ENCODE measurements around the gene TTC28. TPM values are rescaled to one million over a fixed set of nuclear protein-coding genes. Genes with fewer than 3 reads are reported as not detected.
"Not testable (repeated sequence)": the region's sequence is repeated elsewhere in the genome, so short reads cannot be mapped to it uniquely, and the experiment has no call there.

TTC28 gene
- total RNA-seq, 1 donor, result 55.8 TPM

DNA sequence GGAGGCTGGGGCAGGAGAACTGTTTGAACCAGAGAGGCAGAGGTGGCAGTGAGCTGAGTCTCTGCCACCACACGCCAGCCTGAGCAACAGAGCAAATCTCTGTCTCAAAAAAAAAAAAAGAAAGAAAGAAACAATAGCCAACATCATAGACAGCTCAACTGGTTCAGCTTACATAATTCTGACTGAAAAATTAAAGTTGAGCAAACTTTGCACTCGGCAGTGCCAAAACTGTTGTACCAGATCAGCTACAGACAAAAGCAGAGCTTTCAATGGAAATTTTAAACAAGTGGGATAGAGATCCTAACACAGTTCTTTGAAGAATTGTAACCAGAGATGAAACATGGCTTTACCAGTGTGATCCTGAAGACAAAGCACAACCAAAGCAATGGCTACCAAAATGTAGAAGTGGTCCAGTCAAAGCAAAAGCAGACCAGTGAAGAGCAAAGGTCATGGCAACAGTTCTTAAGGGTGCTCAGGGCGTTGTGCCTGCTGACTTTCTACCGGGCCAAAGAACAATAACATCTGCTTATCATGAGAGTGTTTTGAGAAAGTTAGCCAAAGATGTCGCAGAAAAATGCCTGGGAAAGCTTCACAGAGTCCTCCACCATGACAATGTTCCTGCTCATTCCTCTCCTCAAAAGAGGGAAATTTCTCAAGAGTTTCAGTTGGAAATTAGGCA lies 59.3 kb downstream of the TTC28 start:
- DNase-seq (ENCODE audit: low read depth), result peak; percentile 69
- TF ChIP-seq, protein P1, sequence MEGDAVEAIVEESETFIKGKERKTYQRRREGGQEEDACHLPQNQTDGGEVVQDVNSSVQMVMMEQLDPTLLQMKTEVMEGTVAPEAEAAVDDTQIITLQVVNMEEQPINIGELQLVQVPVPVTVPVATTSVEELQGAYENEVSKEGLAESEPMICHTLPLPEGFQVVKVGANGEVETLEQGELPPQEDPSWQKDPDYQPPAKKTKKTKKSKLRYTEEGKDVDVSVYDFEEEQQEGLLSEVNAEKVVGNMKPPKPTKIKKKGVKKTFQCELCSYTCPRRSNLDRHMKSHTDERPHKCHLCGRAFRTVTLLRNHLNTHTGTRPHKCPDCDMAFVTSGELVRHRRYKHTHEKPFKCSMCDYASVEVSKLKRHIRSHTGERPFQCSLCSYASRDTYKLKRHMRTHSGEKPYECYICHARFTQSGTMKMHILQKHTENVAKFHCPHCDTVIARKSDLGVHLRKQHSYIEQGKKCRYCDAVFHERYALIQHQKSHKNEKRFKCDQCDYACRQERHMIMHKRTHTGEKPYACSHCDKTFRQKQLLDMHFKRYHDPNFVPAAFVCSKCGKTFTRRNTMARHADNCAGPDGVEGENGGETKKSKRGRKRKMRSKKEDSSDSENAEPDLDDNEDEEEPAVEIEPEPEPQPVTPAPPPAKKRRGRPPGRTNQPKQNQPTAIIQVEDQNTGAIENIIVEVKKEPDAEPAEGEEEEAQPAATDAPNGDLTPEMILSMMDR (IDR thresholded peaks at IDR 0.05; ENCODE audit: insufficient read depth, low read length), result no peak
- H3K4me3 ChIP-seq (ENCODE audit: low read depth, low read length), result no peak overlapping the region

GRCh38 chr22:28619236-28619635 lies 60.4 kb downstream of the TTC28 start:
- TF ChIP-seq, protein P1 (IDR thresholded peaks at IDR 0.05; ENCODE audit: insufficient read depth, low read length), result no peak
- no peak overlapping the region for H3K4me3 ChIP-seq (ENCODE audit: low read depth, low read length)

DNA sequence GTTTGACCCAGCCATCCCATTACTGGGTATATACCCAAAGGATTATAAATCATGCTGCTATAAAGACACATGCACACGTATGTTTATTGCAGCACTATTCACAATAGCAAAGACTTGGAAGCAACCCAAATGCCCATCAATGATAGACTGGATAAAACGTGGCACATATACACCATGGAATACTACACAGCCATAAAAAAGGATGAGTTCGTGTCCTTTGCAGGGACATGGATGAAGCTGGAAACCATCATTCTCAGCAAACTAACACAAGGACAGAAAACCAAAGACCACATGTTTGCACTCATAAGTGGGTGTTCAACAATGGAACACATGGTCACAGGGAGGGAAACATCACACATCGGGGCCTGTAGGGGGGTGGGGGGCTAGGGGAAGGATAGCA lies 64.2 kb downstream of the TTC28 start:
- DNase-seq (ENCODE audit: low read depth); H3K4me3 ChIP-seq (ENCODE audit: low read depth, low read length): not testable (repeated sequence)

More at GRCh38 chr22:28619236-28619635, 60.4 kb downstream of the TTC28 start:
- no peak for DNase-seq (ENCODE audit: low read depth)

DNA sequence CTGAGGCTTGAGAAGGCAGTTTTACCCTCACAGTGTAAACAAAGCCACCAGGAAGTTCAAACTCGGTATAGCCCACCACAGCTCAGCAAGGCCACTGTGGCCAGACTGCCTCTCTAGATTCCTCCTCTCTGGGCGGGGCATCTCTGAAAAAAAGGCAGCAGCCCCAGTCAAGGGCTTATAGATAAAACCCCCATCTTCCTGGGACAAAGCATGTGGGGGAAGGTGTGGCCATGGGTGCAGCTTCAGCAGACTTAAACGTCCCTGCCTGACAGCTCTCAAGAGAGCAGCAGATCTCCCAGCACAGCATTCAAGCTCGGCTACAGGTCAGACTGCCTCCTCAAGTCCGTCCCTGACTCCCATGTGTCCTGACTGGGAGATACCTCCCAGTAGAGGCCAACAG lies 69.7 kb downstream of the TTC28 start:
- no peak overlapping the region for H3K4me3 ChIP-seq (ENCODE audit: low read depth, low read length)
- TF ChIP-seq, protein P1 (IDR thresholded peaks at IDR 0.05; ENCODE audit: insufficient read depth, low read length), result no peak
- DNase-seq (ENCODE audit: low read depth), result no peak

DNA sequence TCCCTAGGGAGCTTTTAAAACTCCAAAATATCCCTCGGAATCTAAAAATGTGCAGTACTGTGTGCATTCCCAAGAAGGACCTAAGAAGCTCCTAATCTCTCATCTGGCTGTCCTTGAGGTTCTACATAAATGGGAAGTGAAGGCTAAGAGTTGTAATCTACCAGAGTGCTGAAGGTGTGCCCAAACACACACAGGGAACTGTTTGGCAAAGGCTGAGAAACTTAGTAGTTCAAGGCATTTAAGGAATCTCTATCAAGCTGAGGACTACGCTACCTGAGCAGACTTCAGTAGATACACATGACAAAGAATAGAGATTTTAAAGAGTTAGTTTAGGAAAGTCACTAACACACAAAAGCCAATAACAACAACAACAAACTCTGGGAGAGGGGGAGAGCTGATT lies 71.1 kb downstream of the TTC28 start:
- TF ChIP-seq, protein P1 (IDR thresholded peaks at IDR 0.05; ENCODE audit: insufficient read depth, low read length), result no peak
- no peak for DNase-seq (ENCODE audit: low read depth)
- no peak overlapping the region for H3K4me3 ChIP-seq (ENCODE audit: low read depth, low read length)

- TF ChIP-seq, protein P1 (IDR thresholded peaks at IDR 0.05; ENCODE audit: insufficient read depth, low read length), result no peak
- no peak overlapping the region for H3K4me3 ChIP-seq (ENCODE audit: low read depth, low read length)
- DNase-seq (ENCODE audit: low read depth), result no peak
These were observed 71.8 kb downstream of the TTC28 start for GRCh38 chr22:28607795-28608194.

DNA sequence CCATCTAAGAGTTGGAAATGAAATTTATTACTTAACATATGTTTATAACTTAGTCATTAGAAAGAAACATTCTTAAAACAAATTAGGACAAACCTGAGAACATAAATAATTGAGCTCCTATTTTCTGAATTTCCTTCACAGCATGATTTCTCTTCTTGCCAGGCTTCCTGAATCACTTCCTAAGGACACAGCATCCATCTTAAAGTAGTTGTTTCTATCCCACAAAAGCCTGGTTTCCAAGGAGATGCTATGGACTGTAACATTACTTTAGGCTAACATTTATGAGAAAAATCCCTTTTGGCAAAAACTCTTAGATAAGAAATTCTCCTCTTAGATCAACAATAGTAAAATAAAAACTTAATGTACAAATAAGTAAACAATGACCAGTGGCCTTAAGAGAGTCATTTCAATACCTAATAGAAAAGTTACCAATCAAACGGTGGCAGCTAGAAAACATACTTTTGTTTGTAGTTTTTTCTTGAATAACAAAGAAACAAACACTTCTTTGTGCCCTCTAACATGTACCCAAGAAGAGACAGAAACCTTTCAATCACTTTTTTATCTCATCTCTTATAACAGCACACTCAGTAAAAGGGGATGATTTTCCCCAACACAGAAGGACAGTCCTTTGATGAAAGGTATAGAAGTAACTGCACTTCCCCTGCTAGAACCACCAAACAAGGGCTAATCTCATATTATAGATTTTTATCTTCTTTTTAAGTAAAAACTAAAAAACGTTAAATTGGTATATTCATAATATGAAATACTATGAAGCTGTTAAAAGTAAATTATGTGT lies 74.5 kb downstream of the TTC28 start:
- H3K4me3 ChIP-seq (ENCODE audit: low read depth, low read length), result no peak overlapping the region
- no peak for DNase-seq (ENCODE audit: low read depth)

More for the DNA sequence above, 74.5 kb downstream of the TTC28 start:
- TF ChIP-seq, protein P1 (IDR thresholded peaks at IDR 0.05; ENCODE audit: insufficient read depth, low read length), result no peak

Measured in fibroblast of the aortic adventitia (primary cell).